ENCODE data around the gene RAD52.

- no peak for TF ChIP-seq CTCF (IDR thresholded peaks at IDR 0.05; ENCODE audit: poor library complexity, severe bottlenecking)
- TF ChIP-seq EZH2 (IDR thresholded peaks at IDR 0.05; ENCODE audit: borderline replicate concordance, insufficient read depth, low read length, poor library complexity, severe bottlenecking): no peak
- TF ChIP-seq POLR2AphosphoS5 (IDR thresholded peaks at IDR 0.05): no peak
- no peak for TF ChIP-seq SMC3 (conservative IDR thresholded peaks at IDR 0.05; ENCODE audit: poor library complexity)
- no peak for TF ChIP-seq RAD21 (conservative IDR thresholded peaks at IDR 0.05)
Observed at GRCh38 chr12:981176-981828, 31.8 kb upstream of the RAD52 start.

All from neural cell (in vitro differentiated cells).